GM18526 (cell line): ENCODE data around the gene SHE.

Source experiments
- POLR2A ChIP-seq: IDR thresholded peaks from 3 replicates; pipeline ENCODE4 v1.6.1; 2011; ENCODE audit not compliant: insufficient read length; ENCODE audit errors: extremely low read depth

The SHE gene

DNA sequence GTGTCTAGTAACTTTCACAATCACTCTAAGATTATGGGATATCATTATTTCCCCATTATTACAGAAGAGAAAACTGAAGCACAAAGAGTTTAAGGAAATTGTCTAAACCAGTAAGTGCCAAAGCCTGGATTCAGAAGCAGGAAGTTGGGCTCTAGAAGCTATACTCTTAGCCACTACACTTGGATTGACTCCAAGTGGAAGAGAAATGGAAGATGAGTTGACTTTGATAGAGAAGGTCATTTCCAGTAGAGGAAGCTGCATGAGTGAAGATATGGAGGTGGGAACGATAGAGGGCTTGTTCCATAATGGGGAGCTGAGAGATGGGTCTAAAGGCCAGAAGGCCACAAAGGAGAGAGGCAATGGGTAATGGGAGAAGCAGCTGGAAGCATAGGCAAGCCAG lies 11.9 kb downstream of the SHE start:
- no peak for TF ChIP-seq POLR2A

DNA sequence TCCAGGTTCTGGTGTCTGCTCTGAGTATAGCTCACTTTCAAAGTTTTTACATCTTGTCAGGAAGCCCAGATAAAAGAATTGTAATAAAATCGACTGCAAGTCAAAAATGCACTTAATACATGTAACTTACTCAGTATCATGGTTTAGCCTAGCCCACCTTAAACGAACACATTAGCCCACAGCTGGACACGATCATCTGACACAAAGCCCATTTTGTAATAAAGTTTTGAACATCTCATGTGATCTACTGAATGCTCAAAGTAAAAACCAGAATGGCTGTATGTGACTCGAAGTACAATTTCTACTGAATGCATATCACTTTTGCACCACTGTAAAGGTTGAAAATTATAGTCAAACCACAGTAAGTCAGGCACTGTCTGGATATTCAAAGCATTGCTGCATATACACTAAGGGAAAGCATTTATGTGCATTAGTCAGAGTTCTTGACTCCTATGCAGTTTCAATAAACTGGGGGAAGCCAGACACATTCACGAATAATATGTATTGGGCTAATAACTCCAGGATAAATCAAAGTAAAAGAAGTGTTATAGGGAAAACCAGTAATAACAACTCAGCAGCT lies 12.4 kb downstream of the SHE start:
- no peak for TF ChIP-seq POLR2A

DNA sequence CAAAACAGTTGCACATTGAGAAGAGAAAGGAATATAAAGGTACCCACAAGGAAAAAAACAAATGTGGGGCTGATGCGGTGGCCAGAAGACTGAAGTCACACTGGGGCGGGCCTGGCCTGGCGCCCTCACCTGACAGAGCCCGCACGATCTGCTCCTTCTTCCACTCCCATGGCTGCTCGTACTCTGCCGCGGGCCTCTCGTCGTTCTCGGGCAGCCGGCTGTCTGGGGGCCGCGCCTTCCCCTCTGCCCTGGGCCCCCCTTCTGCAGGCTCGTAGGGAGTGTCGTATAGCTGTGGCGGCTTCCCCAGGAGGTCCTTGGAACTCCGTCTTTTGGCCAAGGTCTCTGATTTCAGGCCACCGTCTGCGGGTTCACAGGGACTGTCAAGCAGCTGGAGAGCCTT lies 13.3 kb downstream of the SHE start:
- no peak for TF ChIP-seq POLR2A

DNA sequence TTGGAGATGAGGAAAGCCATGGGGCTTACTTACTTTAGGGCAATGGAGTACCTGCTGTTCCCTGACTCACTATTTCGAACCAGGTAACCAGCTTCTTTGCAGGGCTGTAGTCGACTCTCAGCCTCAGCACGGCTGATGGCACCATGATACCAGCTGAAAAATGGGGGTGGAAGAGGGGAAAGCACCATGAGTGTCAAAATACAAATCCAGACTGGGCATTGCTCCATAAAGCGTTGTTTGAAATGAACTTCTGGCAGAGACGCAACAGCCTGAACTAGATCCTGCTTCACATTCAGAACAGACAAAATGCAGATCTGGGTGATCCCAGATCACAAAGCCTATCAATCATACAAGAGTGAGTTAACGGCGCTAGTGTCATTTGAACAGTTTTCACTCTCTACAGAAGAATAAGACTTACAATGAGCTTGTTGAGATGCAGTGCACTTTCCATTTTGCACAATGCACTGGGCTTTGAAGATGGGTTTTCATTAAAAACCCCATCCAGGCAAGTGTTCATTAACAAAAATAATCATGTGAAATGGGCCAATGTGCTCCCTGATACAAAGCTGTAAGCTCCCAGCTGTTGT lies 16.2 kb downstream of the SHE start:
- TF ChIP-seq POLR2A = no peak

DNA sequence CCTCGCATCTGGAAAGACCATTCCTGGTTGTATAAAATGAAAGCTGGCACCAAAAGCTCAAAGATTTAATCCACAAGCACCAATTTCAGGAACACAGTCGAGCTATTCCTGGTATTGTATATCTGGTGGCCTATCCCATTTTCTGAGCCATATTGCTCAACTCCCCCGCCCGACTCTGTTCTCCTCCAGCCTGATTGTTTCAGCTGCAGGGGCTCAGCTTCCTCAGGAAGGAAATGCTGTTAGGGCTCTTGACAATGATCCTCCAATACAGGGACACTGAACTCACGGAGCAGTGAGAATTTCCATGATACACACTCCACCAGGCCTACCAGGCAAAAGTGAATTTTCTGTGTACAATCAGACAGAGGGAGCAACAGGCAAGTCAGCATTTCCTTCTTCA lies 17.1 kb downstream of the SHE start:
- TF ChIP-seq POLR2A = no peak

DNA sequence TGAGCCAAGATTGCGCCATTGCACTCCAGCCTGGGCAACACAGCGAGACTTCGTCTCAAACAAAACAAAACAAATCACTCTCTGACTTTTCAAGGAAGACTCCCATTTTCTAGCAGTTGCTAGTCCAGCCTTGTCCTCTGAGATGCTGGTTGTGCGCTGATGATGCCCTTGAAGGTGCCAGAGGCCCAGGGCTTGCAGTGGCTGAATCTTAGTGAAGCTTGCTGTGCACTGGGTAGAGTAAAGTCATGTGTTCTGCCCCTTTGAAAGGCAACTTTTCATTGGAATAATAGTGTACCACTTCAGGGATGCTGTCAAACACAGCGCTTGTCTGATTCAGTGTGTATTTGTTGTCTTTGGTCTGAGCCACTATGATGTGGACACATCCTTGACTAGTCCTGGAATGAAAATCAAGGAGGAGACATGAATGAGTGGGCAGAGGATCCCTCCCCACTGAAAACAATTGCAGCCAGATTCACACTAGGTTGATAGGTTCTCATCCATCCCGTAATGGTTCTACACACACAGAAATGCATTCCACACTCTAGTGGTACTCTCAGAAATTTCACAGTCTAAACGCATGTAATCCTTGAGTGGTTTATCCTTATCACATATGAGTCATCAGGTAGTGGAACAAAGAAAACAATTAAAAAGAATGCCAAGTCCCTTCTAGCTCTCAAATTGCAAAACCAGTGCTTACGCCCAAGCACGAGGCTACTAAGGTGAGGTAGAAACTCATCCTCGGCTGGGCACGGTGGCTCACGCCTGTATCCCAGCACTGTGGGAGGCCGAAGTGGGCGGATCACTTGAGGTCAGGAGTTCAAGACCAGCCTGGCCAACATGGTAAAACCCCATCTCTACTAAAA lies 18.0 kb downstream of the SHE start:
- TF ChIP-seq POLR2A = no peak

DNA sequence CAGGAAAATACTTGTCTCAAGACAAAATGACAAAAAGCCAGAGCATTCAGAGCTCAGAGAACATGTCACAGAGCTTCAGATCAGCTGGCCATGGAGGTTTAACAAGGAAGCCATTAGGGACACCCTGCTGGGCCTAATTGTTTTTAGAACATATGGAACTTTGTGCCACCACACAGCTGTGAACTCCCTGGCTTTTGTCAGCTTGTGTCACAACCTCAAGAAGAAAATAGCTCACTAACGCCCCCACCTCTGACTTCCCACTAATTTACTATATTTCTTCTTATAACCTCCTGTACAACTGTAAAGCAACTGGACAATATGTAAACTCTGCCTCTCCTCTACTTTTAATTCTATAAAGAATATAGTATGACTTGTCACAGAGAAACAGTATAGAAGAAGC lies 21.2 kb downstream of the SHE start:
- TF ChIP-seq POLR2A = no peak

DNA sequence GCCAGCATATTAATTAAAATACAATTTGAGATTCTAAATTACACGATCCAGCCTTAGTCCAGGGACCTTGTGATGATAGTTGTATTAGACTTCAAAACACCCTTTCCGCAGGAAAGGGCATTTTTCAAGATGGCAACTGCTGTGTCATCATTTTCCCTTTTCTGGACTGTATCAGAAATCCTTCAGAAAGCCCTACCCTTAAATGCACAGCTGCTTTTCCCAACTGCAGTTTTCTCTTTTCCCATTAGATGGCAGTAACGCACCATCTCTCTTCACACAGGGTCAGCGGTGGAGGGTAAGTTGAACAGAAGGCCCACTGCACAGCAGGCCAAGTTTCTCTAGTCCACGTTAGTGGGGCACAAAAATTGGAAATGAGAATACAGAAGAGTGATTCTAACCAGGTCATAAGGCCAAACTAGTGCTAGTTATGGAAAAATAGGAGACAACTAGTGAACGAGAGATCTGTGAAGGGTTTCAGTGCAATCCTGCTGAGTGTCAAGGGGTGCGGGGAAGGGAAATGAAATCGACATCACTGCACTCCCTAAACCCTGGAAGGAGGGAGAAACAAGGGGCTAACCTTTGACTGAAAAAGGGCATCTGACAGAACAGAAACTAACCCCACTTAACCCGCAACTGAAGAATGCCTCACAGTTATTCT lies 22.3 kb downstream of the SHE start:
- no peak for TF ChIP-seq POLR2A

DNA sequence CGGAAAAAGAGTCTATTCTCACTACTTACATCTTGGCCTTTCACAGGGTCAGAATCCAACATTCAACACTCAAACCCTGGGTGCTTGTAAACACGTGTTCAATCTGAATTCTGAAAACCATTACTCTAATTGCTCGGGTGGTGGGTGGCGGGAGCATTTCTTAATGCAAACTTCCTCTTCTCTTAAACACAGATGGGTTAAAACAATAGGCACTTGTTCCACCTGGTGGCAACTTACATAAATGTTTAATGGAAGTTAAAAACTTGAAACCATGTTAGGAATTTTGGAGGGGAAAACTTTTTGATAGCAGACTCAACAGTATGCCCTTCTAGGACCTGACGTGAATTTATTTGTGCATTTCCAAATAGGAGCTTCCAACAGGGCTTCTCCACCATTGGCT lies 23.6 kb downstream of the SHE start:
- TF ChIP-seq POLR2A = no peak

DNA sequence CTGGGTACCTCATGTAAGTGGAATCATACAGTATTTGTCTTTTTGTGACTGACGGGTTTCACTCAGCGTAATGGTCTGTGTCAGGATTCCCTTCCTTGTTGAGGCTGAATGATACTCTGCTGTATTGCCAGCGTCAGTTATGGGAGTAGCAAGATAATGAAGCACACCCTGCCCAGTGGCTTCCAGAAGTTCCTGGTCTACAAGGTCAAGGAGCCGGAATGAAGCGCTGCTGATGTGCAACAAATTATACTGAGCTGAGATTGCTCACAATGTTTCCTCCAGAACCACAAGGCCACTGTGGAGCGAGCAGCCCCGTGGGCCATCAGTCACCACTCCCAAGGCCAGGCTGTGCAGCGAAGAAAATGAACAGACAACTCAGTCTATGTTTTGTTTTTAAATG lies 24.2 kb downstream of the SHE start:
- TF ChIP-seq POLR2A = no peak

DNA sequence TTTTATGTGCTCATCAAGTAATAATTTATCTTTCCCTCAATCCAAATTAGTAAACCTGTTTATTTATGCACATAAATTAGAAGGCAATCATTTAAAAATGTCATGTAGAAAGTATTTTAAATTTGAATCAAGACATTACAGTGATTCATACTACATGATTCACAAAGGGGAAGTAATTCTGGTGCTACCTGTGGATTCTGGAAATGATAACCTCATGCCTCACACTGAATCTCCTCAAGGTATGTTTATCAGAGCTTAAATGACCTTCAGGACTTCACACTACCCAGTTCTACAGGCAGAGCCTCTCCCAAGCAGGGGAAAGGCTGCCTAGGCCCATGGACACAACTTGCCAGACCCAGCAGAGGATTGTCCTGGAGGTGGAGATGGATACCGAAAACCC lies 25.4 kb downstream of the SHE start:
- no peak for TF ChIP-seq POLR2A

DNA sequence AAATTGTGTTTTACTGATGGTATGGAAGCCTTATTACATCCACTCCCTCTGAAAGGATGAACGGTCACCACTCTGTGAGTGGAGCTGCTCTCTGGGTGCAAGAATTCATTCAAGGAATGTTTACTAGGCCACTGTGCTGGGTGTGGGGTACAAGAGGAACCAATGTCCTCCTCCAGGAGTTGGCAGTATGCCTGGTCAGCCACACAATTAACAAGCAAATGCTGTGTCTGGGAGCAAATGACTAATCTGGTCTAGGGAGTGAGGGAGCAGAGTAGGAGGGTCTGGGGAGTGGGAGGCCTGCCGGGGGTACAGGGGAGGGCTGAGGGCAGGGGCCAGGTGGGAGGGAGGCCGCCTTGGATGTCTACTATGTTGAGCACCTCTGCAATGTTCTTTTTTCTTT lies 27.4 kb downstream of the SHE start:
- TF ChIP-seq POLR2A = no peak

DNA sequence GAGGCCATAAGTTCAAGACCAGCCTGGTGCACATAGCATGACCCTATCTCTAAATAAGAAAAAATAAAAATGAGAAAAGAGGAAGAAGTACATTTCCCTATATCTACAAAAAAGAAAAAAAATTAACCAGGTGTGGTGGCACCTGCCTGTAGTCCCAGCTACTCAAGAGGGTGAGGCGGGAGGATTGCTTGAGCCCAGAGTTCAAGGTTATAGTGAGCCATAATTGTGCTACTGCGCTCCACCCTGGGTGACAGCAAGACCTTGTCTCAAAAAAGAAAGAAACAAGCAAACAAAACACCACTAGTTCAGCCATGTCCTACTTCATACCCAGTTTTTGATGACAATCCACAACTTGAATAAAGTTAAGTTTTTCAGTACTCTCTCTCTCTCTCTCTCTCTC lies 30.9 kb downstream of the SHE start:
- TF ChIP-seq POLR2A = no peak

DNA sequence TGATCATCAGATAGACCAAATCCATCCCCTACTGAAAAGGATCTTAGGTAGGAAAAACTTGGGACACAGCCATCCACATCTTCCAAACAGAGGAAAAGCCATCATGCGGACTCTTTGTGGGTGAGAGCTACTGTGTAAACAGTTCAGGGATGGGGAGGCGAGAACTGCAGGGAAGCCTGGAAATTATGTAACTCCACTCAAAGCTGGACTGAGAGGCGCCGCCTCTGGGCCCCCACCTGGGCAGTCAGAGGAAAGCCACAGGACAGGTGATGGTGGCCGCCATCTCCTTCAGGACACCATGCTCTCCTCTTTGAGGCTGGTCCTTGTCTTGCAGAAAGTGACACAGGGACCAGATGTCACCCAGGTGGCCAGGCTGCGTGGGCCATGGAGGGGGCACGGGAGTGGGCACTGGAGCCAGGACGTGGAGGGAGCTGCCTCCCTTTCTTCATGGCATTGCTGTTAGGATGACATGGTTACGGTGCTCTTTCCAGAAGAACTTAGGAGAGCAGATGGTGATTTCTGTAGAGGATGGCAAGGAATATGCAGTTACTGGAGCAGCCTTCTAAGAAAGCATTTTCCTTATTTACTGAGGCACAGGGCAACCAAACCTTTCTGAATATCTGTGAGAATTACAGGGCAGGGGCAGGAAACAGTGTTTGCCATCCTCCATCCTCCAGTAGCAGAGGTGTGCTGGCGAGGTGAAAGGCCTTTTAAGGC lies 32.2 kb downstream of the SHE start:
- TF ChIP-seq POLR2A = no peak

DNA sequence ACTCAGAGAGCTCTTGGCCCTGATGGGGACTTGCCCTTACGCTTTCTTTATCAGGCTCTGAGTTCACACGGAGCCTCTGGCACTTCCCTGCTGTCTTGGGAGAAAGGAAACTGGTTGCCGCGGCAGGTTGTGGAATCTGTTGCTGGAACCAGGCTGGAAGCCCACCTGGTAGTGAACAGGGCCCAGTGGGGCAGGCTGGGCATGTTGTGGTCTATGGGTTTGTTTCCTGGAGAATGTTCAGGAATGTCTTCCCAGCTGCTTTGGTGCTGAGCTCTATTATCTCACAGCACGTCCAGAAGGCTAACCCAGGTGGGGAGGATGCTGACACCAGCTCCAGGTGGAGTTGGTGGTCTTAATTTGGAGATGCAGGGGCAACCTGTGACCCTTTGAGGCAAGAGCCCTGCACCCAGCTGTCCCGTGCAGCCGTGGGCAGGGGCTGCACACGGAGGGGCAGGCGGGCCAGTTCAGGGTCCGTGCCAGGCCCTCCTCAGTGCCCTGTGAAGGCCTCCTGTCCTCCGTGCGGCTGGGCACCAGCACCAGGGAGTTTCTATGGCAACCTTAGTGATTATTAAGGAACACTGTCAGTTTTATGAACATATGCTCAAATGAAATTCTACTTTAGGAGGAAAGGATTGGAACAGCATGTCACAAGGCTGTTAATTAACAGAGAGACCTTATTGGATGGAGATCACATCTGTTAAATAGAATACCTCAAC lies 33.5 kb downstream of the SHE start:
- TF ChIP-seq POLR2A = no peak

DNA sequence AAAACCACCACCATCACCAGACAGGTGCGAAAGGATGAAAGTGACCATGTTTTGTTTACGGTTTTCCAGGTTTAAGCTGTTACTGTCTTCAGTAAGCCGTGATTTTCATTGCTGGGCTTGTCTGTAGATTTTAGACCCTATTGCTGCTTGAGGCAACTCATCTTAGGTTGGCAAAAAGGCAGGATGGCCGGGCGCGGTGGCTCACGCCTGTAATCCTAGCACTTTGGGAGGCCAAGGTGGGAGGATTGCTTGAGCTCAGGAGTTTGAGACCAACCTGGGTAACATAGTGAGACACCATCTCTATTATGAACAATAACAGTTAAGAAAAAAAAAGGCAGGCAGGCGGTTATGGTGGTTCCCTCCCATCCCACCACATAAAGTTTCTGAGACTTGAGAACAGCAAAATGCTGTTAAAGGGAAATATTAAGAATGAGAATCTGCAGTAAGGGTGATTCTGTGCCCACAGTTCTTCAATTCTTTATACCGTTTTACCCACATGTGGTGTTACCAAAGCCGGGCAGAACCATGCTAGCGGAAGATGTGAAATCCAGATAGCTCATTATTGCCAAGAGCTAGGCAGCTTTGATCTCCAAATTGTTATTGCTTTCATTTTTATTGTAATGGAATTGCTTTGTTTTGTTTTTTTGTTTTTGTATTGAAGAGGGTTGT lies 34.6 kb downstream of the SHE start:
- TF ChIP-seq POLR2A = no peak
